Eye (tissue), 1 donor: Measurements from ENCODE around the gene RMI1.
"Not testable (repeated sequence)": the region's sequence is repeated elsewhere in the genome, so short reads cannot be mapped to it uniquely, and the experiment has no call there.

Experiments
- DNase-seq: peaks from one replicate; pipeline ENCODE4 v3.0.0-alpha.2; 2015

The RMI1 gene

DNA sequence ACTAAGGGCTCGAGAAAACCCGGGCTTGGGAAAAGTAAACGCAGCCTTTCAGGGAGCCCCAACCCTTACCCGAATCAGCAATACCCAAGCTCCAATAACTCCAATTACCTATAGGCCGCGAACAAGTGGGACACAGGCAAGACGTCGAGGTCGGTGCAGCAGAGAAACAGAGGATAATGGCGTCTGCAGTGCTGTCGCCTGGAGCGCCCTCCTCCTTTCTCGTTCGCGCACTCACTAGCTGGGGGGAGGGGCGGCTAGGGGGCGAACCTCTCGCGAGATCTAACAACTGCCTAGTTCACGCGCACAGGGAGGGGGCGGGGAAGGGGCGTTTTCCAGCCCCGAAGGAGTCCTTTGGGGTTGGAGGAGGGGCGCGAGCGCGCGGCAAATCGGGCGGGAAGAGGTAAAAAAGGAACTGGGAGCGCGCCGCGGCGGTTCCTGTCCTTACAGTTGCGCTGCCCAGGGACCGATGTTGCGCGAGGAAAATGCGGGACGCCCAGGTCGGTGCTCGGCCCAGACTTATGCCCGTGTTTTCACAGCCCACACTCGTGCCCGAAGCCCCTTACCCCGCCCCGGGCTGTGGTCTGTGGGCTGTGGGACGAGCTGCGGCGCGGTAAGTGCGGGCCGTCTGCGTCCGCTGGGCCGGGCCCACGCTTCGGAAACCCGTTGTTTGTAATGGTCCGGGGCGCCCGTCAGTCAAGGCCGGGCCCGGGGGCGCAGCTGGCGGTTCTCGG is at the start of gene RMI1:
TSS of gene RMI1 (plus strand) at position 411 of the 731 bp plus-strand sequence. CDS start 20,182 bp downstream, outside the sequence.
- DNase-seq, result peak; percentile 100

DNA sequence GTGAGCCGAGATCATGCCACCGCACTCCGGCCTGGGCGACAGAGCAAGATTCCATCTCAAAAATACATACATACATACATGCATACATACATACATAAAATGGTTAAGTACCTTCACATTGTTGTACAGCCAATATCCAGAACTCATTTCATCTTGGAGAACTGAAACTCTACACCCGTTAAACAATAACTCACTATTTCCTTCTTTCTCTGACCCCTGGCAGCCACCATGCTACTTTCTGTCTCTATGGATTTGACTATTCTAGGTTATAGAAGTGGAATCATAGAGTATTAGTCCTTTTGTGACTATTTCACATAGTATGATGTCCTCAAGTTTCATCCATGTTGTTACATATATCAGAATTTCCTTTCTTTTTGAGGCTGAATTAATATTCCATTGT is 49.7 kb upstream of the RMI1 start:
- no peak for DNase-seq

- DNase-seq, result no peak
These were observed 48.6 kb upstream of the RMI1 start for GRCh38 chr9:83932011-83932410.

- DNase-seq, result no peak
These were observed 47.8 kb upstream of the RMI1 start for GRCh38 chr9:83932851-83933250.

DNA sequence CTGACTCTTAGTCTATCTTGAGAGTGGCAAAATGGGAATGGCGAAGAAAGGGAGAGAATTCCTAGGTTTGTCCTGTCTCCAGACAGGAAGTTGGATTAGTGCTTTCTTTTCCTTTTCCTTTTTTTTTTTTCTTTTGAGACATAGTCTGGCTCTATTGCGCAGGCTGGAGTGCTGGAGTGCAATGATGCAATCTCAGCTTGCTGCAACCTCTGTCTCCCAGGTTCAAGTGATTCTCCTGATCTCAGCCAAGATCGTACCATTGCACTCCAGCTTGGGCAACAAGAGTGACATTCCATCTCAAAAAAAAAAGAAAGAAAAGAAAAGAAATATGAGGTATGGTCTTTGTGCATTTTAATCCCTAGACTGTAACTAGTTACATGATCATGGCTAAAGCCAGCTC is 46.8 kb upstream of the RMI1 start:
- no peak for DNase-seq

DNA sequence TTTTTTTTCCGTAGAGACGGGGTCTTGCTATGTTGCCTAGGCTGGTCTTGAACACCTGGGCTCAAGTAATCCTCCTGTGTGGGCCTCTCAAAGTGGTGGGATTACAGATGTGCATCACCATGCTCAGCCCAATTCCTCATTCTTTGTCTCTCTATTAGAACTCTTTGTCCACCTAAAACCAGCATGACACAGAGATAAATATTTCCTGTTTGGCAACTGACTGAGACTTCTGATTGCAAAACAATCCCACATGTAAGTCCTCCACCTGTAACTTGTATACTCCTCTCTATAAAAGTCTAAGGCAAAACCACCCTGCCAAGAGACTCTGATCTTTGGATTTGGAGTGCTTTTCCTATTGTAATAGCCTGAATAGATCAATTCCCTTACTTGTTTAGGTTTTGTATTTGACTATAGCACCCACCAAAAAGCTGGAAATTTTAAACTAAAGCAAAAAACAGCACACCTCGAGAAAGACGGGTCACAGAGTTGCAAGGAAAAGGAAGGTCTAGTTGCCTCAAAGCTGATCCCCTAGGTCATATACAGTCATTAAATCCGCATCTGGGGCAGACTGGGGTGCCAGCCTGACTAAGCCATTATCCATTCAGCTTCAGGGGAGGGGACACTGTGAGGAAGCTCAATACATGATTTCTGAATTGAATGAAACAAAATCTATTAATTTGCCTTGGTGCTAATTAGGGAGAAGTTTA is 45.9 kb upstream of the RMI1 start:
- no peak for DNase-seq

DNA sequence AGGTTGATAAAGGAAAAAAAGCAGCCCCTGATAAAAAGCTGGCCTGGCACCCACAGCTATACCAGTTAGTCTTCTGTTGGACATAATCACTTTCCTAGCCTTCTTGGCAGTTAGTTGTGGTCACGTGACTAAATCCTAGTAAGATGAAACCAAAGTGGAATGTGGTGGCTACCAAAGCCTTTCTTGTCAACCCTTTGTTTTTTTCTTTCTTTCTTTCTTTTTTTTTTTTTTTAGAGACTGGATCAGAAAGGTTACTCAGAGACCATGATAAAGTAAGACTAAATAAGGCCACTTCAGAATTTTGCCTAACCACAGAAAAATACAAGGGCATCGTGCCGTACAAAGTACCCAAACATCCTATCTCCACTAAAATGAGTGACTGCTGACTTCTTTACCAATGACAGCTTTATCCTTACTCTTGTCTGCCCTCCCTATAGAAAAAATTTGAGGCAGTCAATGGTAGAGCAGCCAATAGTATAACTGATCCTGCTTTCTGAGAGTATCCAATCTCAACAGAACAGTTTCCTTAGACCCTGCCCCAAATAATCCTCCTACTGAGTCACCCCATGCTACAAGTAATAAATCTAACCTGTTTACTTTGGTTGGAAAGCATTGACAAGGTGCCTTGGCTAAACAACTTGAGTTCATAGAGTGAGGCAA is 45.2 kb upstream of the RMI1 start:
- DNase-seq, result peak; percentile 26

GRCh38 chr9:83936523-83936922 is 44.1 kb upstream of the RMI1 start:
- DNase-seq, result no peak

DNA sequence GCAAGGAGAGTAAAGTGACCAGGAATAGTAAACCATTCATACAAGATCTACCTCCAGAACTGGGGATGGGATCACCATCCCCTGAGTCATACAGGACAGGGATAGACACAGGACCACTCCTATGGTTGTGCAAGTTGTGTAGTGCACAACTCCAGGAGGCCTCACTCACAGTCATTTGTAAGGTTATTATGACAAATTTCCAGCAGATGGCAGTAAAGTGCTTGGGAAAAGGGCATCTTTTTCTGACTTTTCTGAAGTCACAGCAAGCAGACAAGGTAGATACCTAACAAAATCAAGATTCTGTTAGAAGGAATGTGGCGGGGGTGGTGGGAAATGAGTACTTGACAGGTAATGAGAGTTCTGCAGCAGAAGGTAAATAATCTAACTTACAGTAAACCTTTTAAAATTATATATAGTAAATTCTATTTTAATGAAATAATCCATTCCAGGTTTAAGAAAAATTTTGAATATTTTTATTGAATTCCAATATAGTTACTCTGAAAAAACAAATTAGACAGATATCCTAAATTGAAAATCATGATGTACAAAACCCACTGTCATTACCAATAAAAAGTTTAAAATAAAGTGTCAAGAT is 42.6 kb upstream of the RMI1 start:
- peak; percentile 90 for DNase-seq

DNA sequence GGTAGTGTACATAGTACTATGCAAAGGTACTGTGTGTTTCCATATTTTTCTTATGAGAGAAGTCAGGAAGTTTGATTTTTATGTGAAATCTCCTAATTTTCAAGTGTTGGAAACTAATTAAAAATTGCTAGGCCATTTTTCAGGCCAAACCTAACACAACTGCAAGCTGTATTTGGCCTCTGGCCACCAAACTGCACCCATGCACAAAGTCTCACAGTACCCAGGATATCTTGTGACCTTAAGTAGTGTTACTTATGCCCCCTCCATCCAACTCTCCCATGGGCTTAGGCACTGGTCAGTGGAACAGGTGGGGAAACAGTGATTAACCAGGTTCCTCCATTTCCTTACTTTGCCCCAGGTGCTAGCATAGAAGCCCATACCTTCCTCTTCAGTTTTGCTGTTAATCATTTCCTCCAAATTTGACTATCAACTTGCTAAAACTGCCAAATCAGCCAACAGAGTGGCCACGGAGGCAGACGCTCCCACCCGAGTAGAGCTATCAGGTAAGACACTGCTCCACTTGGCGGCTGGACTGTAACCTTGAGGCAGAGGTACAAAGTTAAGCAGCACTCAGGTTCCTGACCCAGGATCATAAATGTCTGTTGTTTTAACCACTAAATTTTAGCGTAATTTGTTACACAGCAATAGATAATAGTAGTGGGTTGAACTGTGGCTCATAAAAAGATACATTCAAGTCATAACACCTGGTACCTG is 39.9 kb upstream of the RMI1 start:
- DNase-seq, result no peak

DNA sequence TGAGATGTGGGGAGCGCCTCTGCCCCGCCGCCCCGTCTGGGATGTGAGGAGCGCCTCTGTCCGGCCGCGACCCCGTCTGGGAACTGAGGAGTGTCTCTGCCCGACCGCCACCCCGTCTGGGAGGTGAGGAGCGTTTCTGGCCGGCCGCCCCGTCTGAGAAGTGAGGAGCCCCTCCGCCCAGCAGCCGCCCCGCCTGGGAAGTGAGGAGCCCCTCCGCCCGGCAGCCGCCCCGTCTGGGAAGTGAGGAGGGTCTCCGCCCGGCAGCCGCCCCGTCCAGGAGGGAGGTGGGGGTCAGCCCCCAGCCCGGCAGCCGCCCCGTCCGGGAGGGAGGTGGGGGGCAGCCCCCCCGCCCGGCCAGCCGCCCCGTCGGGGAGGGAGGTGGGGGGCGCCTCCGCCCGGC is 32.5 kb upstream of the RMI1 start:
- DNase-seq, result not testable (repeated sequence)

DNA sequence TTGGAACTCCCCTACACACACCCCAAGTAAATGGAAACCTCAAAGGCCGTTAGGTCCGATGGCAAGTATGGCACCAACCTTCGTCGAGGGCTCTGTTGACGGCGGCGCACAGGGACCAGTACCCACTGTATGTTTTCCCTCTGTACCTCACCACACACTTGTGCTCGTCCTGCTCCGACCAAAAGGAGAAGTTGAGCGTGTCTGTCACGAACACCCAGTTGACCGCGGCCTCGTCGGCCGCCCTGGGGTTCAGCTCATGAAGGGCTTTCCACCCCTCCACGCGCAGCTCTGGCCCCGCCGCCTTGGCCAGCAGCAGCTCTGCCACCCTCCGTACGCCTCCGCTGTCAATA is 24.5 kb upstream of the RMI1 start:
- DNase-seq, result no peak

GRCh38 chr9:83956436-83957247 is 24.0 kb upstream of the RMI1 start:
- peak; percentile 90 for DNase-seq

- DNase-seq, result no peak
These were observed 23.4 kb upstream of the RMI1 start for GRCh38 chr9:83957248-83957513.

DNA sequence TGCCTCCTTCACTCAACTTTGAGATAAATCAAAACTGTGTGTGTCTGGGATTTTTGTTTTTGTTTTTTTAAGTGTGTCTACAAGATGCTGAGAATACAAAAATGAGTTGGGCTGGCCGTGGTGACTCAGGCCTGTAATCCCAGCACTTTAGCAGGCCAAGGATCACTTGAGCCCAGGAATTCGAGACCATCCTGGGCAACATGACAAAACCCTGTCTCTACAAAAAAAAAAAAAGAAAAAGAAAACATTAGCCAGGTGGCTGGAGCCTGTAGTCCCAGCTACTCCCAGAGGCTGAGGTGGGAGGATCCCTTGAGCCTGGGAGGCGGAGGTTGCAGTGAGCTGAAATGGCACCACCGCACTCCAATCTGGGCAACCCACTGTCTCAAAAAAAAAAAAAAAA is 21.5 kb upstream of the RMI1 start:
- no peak for DNase-seq

DNA sequence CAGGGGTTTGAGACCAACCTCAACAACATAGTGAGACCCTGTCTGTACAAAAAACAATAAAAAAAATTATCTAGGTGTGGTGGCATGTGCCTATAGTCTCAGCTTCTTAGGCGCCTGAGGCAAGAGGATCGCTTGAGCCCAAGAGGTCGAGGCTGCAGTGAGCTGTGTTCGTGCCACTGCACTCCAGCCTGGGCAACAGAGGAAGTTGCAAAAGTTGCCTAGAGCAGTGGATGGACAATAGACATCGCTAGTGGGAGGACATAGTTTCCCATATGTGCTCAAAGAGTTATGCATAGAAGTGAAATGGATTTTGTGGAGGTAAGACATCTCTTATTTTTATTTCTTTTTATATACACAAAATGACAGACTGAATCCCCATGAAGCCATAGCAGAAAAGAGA is 19.6 kb upstream of the RMI1 start:
- no peak for DNase-seq

- no peak for DNase-seq
These were observed 18.4 kb upstream of the RMI1 start for GRCh38 chr9:83962165-83962564.

- peak; percentile 48 for DNase-seq
These were observed 15.6 kb upstream of the RMI1 start for GRCh38 chr9:83964973-83965349.

GRCh38 chr9:83965350-83966208 is 15.0 kb upstream of the RMI1 start:
- DNase-seq, result peak; percentile 55

GRCh38 chr9:83966209-83966582 is 14.4 kb upstream of the RMI1 start:
- no peak for DNase-seq

DNA sequence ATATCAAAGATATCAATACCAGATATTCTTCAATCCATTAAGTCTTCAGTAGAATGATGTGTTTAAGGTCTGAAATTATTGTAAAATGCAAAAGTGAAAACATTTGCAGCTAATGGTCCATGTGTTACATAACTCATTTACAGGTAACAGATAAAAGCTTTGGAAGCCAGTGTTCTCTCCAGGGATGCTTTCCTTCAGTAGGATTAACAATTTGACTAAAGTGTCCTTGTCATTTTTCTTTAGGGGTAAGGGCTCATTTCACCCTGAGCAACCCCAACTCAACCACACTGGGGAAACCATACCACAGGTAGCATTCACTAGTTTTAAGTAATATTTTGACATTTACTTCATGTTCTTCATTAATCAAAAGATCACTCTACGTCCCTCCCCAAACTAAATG is 13.5 kb upstream of the RMI1 start:
- DNase-seq, result no peak

GRCh38 chr9:83969602-83970001 is 11.0 kb upstream of the RMI1 start:
- no peak for DNase-seq
